Heart right ventricle (tissue), 16 donors: ENCODE data around the gene CPT2. TPM values are rescaled to one million over a fixed set of nuclear protein-coding genes. Genes with fewer than 3 reads are reported as not detected.

Source experiments
- ATAC-seq, 8 donors: fragments of 200-7000 bp; cut with Tn5 transposase; one replicate each; pipeline ENCODE4 v1.9.1; 2020; ENCODE audit warnings: mild to moderate bottlenecking in 8 of 8, moderate library complexity in 8 of 8, moderate number of reproducible peaks in 1 of 8
- DNase-seq, 2 donors: peaks; one replicate each; pipeline ENCODE4 v3.0.0-alpha.2; 2020
- H3K27ac ChIP-seq, 10 donors: fragments of 200-600 bp; sonication (generic) in 2 of 10; one replicate each; pipeline versions ENCODE4 v1.5.0 to v1.8.0; 2020 to 2022; ENCODE audit warnings: mild to moderate bottlenecking in 3 of 10
- H3K27me3 ChIP-seq, 7 donors: fragments of 200-600 bp; one replicate each; pipeline ENCODE4 v1.8.0; 2021 to 2022; ENCODE audit warnings: mild to moderate bottlenecking in 2 of 7
- H3K36me3 ChIP-seq, 9 donors: fragments of 200-600 bp; sonication (generic) in 1 of 9; one replicate each; pipeline versions ENCODE4 v1.5.0 to v1.8.0; 2020 to 2022; ENCODE audit warnings: mild to moderate bottlenecking in 2 of 9
- H3K4me1 ChIP-seq, 9 donors: fragments of 200-600 bp; sonication (generic) in 1 of 9; one replicate each; pipeline versions ENCODE4 v1.5.0 to v1.8.0; 2020 to 2022; ENCODE audit warnings: mild to moderate bottlenecking in 4 of 9
- H3K4me3 ChIP-seq, 10 donors: fragments of 200-600 bp; sonication (generic) in 2 of 10; one replicate each; pipeline versions ENCODE4 v1.5.0 to v1.8.0; 2020 to 2022; ENCODE audit warnings: mild to moderate bottlenecking in 7 of 10, moderate library complexity in 2 of 10
- H3K9me3 ChIP-seq, 11 donors: fragments of 200-600 bp in 10 of 11; sonication (generic) in 2 of 11; one replicate each; pipeline versions ENCODE4 v1.5.0 to v1.8.0; 2013 to 2022; ENCODE audit warnings: mild to moderate bottlenecking in 2 of 11, control low read depth in 1 of 11, moderate library complexity in 1 of 11
- WGBS, 2 donors: extraction: QIAGEN DNeasy Blood & Tissue Kit; methylation state at CpG; one replicate each; pipeline ENCODE4 v1.1.7; 2013; ENCODE audit warnings: inconsistent platforms in 1 of 2; 5-methylcytosine and 5-hydroxymethylcytosine counted together
- intact Hi-C, 10 donors: fragments of 100-400 bp; cut with DNase I; formaldehyde crosslinking; loops; one replicate each; pipeline versions ENCODE4 v1.11.1 to v1.14.2; 2022
- polyA plus RNA-seq, 2 donors: library from polyadenylated mRNA; stranded (reverse); fragments of 200-250 nt; gene quantifications; one replicate each; pipeline ENCODE4 v1.2.3, GENCODE V29; 2013
- total RNA-seq, 10 donors: library from RNA; stranded (reverse); fragmentation: NEBNext Ultra II Directional in 3 of 10; extraction: Animal tissue kit (Norgen Biotek cat#: 25700) in 3 of 10; gene quantifications; one replicate each; pipeline versions ENCODE4 v1.2.1 to v1.2.4, GENCODE V29; 2021 to 2023
- TF ChIP-seq, protein P1 (sequence below), 9 donors: fragments of 200-600 bp; sonication (generic) in 2 of 9; IDR thresholded peaks; one replicate each; pipeline versions ENCODE4 v1.5.0 to v1.8.0; 2021 to 2022; ENCODE audit warnings: antibody characterized with exemption in 9 of 9, mild to moderate bottlenecking in 5 of 9, moderate library complexity in 1 of 9
- donor health status: Arrhythmogenic right ventricular cardiomyopathy.
- donor health status: ischemic (EF 13 %, LVEDD 7.1; RV severe dilation, severe dysfunction).
- donor health status: healthy with polysubstance abuse.
- donor health status: DM: no; HTN: yes; CAD: no.
- donor health status: DM: no; HTN: no; CAD: no.
- donor health status: ischemic (EF 25% LVEDD 6.9; RV normal size, moderate dysfunction).
- donor health status: ischemic (EF 25% LVEDD 5.7; RV mildly dilated, moderate dysfunction).
- donor health status: healthy.
- donor health status: DM: yes; HTN: yes; CAD: no.
- donor health status: Ischemic cardiomyopathy.
- donor health status: ischemic (EF 35%, LVEDD 5.7; RV mildly dilated, moderate dysfunction).
- donor health status: nonischemic (EF 11% LVEDD 7.7; RV severe dilation, severe dysfunction).
- donor health status: DM: yes; HTN: yes; CAD: no.
- donor health status: PGD.
- donor health status: ischemic (EF 29% LVEDD 5.4; RV normal size, mild dysfunction).
- donor health status: nonischemic (EF 23%, LVEDD 6.1; RV moderate dilation, normal function).

Gene CPT2
- total and polyA plus RNA-seq, 12 donors, result 10.3 to 48.7 (median 36.8) TPM

GRCh38 chr1:53190210-53190611 lies 6.4 kb upstream of the CPT2 start:
- no peak overlapping the region for H3K4me3 ChIP-seq
- 73 to 76% methylated on average over 10 of the region's 10 CpGs for WGBS, 2 donors
- intact Hi-C loops, result loop anchor here in 3 of 10 donors (10.0 kb wide), 2 partner anchors 485 to 495 kb away; partner anchors contain the start of gene COA7 (in 2 of the 3)

GRCh38 chr1:53195246-53196016 lies 1.2 kb upstream of the CPT2 start:
- no peaks in the 10 kb centered on the region for H3K9me3 ChIP-seq
- WGBS, 2 donors, result 73 to 85% methylated on average over 11 of the region's 11 CpGs
- intact Hi-C loops, result loop anchor here in 3 of 10 donors (2.0 to 10.0 kb wide), 4 partner anchors 25 to 501 kb away; partner anchors contain the start of genes COA7 (in 2 of the 3), CZIB (in 1 of the 3) and MAGOH (in 1 of the 3)
- H3K36me3 ChIP-seq, result peaks cover 0 to 2% (median 0%) of the 10 kb centered on the region in 9 donors
- TF ChIP-seq, protein P1, sequence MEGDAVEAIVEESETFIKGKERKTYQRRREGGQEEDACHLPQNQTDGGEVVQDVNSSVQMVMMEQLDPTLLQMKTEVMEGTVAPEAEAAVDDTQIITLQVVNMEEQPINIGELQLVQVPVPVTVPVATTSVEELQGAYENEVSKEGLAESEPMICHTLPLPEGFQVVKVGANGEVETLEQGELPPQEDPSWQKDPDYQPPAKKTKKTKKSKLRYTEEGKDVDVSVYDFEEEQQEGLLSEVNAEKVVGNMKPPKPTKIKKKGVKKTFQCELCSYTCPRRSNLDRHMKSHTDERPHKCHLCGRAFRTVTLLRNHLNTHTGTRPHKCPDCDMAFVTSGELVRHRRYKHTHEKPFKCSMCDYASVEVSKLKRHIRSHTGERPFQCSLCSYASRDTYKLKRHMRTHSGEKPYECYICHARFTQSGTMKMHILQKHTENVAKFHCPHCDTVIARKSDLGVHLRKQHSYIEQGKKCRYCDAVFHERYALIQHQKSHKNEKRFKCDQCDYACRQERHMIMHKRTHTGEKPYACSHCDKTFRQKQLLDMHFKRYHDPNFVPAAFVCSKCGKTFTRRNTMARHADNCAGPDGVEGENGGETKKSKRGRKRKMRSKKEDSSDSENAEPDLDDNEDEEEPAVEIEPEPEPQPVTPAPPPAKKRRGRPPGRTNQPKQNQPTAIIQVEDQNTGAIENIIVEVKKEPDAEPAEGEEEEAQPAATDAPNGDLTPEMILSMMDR (IDR thresholded peaks at IDR 0.05), result no peak
- DNase-seq (no peak), ATAC-seq (peak in 1 of 8 donors; percentile 25)
- peak overlapping the region in 1 of 10 donors; percentile 95 for H3K4me3 ChIP-seq
- H3K4me1 ChIP-seq, result peaks cover 3 to 41% (median 34%) of the 10 kb centered on the region in 9 donors
- peak overlapping the region in 9 of 10 donors; percentile 94 to 99 (median 99) for H3K27ac ChIP-seq
- no peaks in the 10 kb centered on the region for H3K27me3 ChIP-seq

More at GRCh38 chr1:53190210-53190611, 6.4 kb upstream of the CPT2 start:
- Histone ChIP-seq H3K9me3 (peaks cover 0 to 4% (median 0%) of the 10 kb centered on the region in 11 donors), H3K4me1 (peaks cover 0 to 5% (median 0%) of the 10 kb centered on the region in 9 donors), H3K27me3 (peaks cover 0 to 2% (median 0%) of the 10 kb centered on the region in 7 donors), H3K36me3 (no peaks in the 10 kb centered on the region), H3K27ac (no peak overlapping the region)
- ATAC-seq (no peak), DNase-seq (no peak)
- TF ChIP-seq, protein P1 (IDR thresholded peaks at IDR 0.05), result no peak

- Histone ChIP-seq H3K36me3 (peaks cover 0 to 8% (median 2%) of the 10 kb centered on the region in 9 donors), H3K9me3 (no peaks in the 10 kb centered on the region), H3K4me1 (peaks cover 3 to 41% (median 34%) of the 10 kb centered on the region in 9 donors), H3K27ac (peak overlapping the region; percentile 86 to 99 (median 98)), H3K27me3 (no peaks in the 10 kb centered on the region), H3K4me3 (peak overlapping the region; percentile 64 to 95 (median 88))
- intact Hi-C loops, result loop anchor here in 3 of 10 donors (2.0 to 10.0 kb wide), 4 partner anchors 25 to 501 kb away; partner anchors contain the start of genes COA7 (in 2 of the 3), CZIB (in 1 of the 3) and MAGOH (in 1 of the 3)
- ATAC-seq, result peak in 6 of 8 donors; percentile 5 to 40 (median 24)
- WGBS, 2 donors, result 39% methylated on average over 9 of the region's 9 CpGs
- TF ChIP-seq, protein P1 (IDR thresholded peaks at IDR 0.05), result no peak
- no peak for DNase-seq
Observed at GRCh38 chr1:53196017-53196484, 573 bp upstream of the CPT2 start.
